GM10266 (cell line): Measurements from ENCODE around the gene DDX1.

Experiments
- DNase-seq: peaks from one replicate; pipeline ENCODE4 v3.0.0; 2012; ENCODE audit errors: extremely low spot score
- CTCF ChIP-seq: IDR thresholded peaks from 2 replicates; pipeline ENCODE4 v1.5.1; 2012; ENCODE audit warnings: mild to moderate bottlenecking, low read depth; ENCODE audit not compliant: control insufficient read depth, insufficient read depth; ENCODE audit errors: missing control alignments

Gene DDX1

GRCh38 chr2:15655123-15655887 is 63.6 kb downstream of the DDX1 start:
- TF ChIP-seq CTCF, result no peak
- no peak for DNase-seq

GRCh38 chr2:15656090-15656489 is 64.4 kb downstream of the DDX1 start:
- no peak for TF ChIP-seq CTCF
- DNase-seq, result no peak

GRCh38 chr2:15657759-15658158 is 66.1 kb downstream of the DDX1 start:
- DNase-seq, result no peak

GRCh38 chr2:15658911-15659310 is 67.2 kb downstream of the DDX1 start:
- DNase-seq, result no peak
- TF ChIP-seq CTCF, result no peak

More at GRCh38 chr2:15657759-15658158, 66.1 kb downstream of the DDX1 start:
- no peak for TF ChIP-seq CTCF

GRCh38 chr2:15660491-15661294 is 69.0 kb downstream of the DDX1 start:
- DNase-seq, result no peak
- TF ChIP-seq CTCF, result no peak

- TF ChIP-seq CTCF, result no peak
- DNase-seq, result no peak
Measured at GRCh38 chr2:15661295-15661569, 69.6 kb downstream of the DDX1 start.

- DNase-seq, result no peak
- no peak for TF ChIP-seq CTCF
Measured at GRCh38 chr2:15662026-15662425, 70.4 kb downstream of the DDX1 start.
